HPDE6-E6E7 (cell line): ENCODE data around the gene NIPBL.
"Not testable (repeated sequence)": the region's sequence is repeated elsewhere in the genome, so short reads cannot be mapped to it uniquely, and the experiment has no call there.

Source experiments
- DNase-seq: peaks from one replicate; pipeline ENCODE4 v3.0.0; 2011; ENCODE audit warnings: missing footprints; ENCODE audit errors: extremely low spot score

NIPBL gene

DNA sequence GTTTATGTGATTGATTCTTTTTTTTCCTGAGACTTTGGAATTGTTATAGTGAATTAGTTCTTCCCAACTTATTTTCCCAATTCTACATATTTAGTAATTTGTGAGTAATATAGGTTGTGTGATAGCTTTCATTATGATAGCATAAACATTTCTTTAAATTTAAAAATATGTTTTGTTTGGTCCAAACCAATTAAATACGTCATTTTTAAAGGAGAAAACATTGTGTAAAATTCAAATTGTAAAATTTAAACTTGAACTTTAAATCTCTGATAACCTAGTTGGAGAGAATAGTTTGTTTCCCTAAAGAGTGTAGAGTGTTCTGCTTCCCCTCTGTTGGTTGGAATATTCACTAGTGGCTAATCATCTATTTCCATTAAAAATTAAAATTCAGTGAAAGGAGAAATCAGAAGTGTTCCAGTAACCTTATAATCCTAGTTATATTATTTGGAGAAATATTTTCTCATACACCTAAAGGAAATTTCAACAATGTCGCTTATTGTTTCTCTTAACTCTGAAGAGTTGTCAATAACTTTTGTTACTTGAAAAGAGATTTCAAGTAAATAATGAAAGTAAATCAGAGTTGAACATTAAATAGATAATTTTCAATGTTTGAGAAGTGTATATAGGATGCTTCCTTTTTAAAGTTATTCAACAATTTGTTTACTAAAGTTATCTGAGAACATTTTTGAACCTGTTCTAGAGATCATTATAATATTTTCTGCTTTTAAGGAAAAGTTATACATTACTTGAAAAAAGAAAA is 2.9 kb downstream of the NIPBL start:
- DNase-seq, result no peak

DNA sequence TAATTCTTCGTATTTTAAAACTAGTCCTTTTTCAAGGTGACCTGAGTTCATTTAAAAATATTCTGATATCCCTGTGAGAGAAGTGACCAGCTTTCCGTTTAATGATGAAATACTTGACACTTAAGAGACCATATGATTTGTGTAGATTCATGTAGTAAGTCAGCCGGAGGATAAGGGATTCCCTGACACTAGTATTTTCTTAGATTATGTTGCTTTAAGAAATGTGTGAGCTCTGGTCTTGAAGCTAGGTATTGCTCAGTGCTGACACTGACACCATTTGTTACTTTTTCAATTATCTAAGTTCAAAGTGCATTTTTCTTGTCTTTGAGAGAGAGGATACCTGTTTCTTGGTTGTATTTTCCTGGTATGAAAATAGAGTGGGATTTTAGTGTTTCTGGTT is 4.2 kb downstream of the NIPBL start:
- no peak for DNase-seq

DNA sequence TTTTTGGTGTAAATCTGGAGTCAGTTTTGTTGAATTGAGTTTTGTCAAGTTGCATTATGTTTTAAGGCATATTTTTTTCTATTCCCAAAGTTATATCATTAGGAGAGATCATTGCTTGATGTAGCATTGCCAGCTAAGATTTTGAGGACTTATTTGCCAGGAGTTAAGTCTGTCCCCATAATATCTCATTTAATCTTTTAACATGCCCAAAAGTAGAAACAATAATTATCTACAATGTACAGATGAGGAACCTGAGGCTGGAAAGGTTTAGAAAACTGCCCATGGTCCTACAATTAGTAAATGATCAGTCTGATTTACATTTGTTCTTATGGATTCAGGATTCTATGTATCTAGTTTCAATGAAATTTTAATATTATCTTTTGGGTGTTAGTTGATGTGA is 4.7 kb downstream of the NIPBL start:
- DNase-seq, result no peak

DNA sequence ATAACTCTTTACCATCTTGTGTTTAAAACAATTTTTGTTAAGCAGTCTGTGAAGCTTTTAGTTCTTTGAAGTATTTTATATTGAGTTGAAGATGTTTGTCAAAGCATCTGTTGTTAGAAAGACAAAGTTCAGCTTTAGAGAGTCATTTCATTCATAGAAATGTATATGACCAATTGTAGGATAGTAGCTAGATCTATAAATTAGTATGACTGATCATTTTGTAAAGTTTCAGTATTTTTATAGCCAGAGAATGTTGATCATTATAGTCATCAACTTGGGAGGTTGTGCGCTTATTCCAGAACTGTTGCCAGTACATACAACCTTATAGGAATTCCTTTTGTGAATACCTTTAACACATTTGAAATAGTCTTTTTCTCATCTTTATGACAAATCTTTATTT is 5.2 kb downstream of the NIPBL start:
- no peak for DNase-seq

DNA sequence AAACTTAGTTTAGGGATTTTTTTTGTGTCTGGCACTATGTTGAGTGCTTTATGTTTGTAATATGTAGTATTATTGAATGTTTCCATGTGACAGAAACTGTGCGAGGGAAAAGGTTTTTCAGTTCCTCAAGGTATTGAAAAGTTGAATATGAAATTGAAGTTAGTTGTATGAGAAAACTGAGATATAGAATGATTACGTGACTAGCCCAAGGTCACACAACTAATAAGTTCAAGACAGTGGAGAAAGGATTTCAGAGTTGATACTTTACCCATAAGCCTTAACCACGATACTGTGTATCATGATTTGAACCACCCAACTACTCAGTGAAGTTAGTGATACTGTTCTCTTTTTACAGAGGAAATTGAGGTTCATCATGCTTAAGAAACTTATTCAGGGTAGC is 5.7 kb downstream of the NIPBL start:
- no peak for DNase-seq

DNA sequence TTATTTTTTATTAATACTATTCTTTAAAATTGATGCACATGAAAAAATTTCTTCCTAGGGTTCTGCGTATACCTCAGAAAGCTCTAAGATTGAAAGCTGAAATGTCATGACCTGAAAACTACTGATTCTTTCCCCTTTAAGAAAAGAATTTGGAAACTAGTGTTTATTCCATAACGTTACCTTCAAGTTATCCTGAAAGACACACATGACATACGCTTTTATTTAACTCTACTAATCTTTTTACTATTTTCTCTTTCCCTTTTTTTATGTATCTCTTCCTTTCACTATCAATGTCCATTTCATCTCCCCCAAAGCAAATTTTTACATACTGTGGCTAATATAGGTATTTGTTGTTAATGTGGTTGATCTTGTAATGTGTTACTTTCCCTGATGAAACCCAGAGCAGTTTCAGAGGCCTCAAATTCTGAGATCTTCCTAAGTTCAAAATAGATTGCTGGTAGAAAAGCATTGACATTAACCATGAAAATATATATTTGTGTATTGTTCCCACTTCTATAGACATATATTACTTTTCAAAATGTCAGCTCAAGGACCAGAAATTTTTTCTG is 7.4 kb downstream of the NIPBL start:
- no peak for DNase-seq

DNA sequence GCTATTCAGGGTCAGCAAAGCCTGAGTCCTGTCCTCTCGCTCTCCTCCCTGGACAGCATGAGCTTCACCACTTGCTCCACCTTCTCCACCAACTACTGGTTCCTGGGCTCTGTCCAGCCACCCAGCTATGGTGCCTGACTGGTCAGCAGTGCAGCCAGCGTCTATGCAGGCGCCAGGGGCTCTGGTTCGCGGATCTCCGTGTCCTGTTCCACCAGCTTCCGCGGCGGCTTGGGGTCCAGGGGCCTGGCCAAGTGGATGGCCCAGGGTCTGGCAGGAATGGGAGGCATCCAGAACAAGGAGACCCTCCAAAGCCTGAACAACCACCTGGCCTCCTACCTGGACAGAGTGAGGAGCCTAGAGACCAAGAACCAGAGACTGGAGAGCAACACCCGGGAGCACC is 8.6 kb downstream of the NIPBL start:
- no peak for DNase-seq

DNA sequence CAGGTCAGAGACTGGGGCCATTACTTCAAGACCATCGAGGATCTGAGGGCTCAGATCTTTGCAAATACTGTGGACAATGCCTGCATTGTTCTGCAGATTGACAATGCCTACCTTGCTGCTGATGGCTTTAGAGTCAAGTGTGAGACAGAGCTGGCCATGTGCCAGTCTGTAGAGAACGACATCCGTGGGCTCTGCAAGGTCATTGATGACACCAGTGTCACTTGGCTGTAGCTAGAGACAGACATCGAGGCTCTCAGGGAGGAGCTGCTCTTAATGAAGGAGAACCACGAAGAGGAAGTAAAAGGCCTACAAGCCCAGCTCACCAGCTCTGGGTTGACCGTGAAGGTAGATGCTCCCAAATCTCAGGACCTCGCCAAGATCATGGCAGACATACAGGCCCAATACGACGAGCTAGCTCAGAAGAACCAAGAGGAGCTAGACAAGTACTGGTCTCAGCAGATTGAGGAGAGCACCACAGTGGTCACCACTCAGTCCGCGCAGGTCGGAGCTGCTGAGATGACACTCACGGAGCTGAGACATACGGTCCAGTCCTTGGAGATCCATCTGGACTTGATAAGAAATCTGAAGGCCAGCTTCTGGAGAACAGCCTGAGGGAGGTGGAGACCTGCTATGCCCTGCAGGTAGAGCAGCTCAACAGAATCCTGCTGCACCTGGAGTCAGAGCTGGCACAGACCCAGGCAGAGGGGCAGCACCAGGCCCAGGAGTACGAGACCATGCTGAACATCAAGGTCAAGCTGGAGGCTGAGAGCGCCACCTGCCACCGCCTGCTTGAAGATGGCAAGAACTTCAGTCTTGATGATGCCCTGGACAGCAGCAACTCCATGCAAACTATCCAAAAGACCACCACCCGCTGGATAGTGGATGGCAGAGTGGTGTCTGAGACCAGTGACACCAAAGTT is 9.3 kb downstream of the NIPBL start:
- no peak for DNase-seq

DNA sequence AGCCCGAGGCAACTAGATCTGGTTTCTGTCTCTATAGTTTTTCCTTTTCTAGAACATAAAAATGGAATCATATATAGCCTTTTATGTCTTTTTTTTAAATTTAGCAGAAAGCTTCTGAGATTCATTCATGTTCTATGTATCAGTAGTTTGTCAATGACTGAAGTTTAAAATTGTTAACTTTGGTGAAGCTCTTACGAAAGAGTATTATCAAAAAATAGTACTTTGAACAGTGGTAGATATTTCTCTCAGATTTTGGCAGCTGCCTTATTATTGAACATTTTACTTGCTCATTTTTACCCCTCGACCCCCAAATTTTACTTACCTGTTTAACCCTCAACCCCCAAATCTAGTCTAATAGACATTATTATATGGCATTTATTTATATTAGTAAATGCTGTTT is 10.2 kb downstream of the NIPBL start:
- DNase-seq, result no peak

DNA sequence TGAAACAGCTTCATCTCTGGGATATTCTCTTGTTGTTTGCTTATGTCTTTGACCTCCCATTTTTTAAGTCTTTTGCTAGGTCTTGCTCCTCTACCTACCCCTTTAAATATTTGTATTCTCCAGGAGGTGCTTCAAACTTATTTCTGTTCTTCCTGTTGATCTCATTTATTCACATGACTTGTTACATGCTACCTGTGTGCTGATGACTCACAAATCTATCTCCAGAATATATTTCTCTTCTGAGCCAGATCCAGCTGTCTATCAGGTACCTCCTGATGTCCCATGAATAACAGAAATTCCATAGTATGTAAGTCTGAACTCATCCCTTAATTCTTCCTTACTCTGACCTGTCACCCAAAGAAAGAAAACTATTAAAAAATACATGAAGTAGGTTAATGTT is 11.0 kb downstream of the NIPBL start:
- DNase-seq, result peak; percentile 28

DNA sequence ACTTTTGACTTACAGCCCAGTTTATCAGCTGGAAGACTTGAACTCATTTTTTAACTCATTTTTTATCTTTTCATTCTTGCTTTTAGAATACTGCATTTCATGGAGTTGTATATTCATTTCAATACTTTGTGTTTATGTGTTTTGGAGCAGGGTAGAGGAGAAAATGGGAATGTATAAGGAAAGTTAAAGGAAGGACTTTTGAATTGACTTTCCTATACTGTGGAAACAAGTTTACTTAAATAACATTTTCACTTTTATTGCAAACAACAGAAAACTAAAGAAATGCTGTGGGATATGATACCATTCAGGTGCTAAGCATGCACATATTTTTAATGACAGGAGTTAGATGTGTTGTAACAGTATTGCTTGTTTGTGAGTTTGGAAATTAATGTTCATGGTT is 11.7 kb downstream of the NIPBL start:
- no peak for DNase-seq

DNA sequence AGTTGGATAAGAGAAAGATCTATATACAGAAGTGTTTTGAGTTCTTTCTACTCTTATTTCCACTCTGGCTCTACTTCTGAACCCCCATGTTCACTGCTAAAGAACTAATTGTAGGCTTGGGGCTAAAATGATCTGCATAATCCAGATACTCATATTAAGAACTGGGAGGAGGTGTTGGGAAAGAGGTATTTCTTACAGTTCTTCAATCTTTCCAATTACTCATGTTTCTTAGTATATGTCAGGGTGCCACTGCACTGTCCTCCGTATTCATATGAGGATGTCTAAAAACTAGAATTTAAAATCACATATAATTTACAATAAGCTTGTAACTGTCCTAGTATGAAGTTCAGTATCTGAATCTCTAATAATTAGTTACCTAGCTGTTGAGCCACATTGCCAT is 12.7 kb downstream of the NIPBL start:
- DNase-seq, result no peak

DNA sequence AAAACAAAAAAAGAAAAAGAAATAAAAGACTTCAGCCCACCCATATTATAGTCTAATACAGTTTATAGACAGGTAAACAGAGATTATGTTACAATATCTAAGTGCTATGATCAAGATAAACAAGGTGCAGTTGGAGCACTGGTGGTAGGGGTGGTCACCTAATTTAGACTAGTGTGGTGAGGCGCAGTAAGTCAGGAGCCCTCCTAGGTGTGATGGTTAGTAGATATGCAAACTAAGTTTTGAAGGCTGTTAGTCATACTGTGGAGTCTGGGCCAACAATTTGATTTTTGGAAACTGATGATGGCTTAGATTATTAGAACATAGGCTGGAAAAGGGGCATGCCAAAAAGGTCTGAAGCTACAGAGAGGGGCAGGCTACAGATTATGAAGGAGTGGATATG is 14.7 kb downstream of the NIPBL start:
- DNase-seq, result no peak

DNA sequence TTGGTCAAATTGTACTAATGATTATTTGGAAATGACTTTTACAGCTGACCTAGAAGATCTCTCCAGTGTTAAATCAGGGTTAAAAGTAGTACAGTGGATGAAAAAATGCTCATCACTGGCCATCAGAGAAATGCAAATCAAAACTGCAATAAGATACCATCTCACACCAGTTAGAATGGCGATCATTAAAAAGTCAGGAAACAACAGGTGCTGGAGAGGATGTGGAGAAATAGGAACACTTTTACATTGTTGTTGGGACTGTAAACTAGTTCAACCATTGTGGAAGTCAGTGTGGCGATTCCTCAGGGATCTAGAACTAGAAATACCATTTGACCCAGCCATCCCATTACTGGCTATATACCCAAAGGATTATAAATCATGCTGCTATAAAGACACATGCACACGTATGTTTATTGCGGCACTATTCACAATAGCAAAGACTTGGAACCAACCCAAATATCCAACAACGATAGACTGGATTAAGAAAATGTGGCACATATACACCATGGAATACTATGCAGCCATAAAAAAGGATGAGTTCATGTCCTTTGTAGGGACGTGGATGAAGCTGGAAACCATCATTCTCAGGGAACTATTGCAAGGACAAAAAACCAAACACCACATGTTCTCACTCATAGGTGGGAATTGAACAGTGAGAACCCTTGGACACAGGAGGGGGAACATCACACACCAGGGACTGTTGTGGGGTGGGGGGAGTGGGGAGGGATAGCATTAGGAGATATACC is 15.7 kb downstream of the NIPBL start:
- not testable (repeated sequence) for DNase-seq

DNA sequence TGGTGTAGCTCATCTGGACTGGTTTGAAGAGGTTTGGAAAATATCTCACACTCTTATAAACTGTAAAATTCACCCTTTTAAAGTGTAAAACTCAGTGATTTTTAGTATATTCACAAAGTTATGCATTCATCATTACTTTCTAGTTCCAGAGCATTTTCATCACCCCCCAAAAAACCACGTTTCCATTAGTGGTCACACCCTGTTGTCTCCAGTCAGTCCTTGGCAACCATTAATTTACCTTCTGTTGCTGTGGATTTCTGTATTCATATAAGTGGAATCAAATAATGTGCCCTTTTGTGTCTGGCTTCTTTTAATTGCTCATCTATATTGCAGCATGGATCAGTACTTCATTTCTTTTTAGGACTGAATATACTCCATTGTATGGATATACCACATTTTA is 18.4 kb downstream of the NIPBL start:
- no peak for DNase-seq

DNA sequence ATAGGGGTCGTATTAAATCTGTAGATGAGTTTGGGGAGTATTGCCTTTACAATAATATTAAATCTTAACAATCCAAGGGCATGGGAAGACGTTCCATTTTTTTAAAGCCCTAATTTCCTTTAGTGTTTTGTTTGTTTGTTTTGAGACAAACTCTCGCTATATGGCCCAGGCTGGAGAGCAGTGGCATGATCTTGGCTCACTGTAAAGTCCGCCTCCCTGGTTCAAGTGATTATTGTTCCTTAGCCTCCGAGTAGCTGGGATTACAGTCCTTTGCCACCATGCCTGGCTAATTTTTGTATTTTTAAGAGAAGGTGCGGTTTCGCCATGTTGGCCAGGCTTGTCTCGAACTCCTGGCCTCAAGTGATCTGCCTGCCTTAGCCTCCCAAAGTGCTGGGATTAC is 19.9 kb downstream of the NIPBL start:
- no peak for DNase-seq

DNA sequence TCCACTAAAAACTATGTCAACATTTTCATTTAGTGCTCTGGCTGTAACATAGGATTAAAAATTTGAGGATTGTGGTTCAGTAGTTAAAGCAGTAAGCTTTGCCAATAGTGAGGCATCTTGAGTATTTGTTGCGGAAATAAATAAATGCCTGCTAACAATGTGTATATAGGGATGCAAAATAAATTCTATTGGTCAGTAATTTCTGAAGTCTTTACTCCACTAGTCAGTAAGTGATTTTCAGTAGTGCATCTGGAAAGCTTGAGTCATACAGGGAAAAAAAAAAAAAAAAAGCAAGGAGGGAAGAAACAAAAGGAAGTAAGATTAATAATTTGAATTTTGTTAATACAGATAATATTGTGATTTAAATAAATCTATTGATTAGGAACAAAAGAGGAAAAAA is 21.0 kb downstream of the NIPBL start:
- no peak for DNase-seq

DNA sequence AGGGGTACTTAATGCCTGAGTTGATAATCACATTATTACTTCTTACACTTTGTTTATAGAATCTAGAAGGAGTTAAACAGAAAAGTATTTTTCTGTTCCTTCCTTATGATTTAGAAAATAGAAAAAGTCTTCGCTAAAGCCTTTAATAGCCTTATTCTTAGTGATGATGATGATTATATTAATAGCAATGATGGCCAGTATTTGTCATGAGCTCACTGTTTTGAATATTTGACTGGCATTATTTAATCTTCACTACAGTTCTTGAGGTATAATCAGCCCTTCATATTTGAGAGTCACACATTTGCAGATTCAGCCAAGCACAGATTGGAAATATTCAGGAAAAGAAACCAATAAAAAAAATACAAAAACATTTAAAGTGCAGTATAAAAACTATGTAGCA is 23.3 kb downstream of the NIPBL start:
- DNase-seq, result no peak

DNA sequence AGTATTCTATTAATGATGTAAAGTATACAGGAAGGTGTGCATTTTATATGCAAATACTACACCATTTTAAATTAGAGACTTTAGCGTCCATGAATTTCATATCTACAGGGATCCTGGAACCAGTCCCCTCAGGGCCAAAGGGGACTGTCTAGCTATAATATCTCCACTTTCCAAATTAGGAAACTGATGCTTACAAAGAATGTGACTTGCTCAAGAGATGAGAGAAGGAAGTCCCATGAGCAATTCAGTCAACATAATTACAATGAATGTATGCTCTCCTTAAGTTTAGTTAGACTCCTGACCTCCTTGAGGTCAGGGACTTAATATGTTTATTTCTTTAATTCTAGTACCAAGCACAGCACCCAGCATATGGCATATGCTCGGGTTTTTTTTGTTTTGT is 23.7 kb downstream of the NIPBL start:
- no peak for DNase-seq

DNA sequence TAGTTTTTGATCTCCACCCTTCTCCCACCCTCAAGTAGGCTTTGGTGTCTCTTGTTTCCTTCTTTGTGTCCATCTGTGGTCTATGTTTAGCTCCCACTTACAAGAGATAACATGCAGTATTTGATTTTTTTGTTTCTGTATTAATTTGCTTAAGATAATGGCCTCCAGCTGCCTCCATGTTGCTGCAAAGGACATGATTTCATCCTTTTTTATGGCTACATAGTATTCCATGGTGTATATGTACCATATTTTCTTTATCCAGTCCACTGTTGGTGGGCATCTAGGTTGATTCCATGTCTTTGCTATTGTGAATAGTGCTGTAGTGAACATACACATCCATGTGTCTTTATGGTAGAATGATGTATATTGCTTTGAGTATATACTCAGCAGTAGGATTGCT is 24.5 kb downstream of the NIPBL start:
- DNase-seq, result not testable (repeated sequence)

DNA sequence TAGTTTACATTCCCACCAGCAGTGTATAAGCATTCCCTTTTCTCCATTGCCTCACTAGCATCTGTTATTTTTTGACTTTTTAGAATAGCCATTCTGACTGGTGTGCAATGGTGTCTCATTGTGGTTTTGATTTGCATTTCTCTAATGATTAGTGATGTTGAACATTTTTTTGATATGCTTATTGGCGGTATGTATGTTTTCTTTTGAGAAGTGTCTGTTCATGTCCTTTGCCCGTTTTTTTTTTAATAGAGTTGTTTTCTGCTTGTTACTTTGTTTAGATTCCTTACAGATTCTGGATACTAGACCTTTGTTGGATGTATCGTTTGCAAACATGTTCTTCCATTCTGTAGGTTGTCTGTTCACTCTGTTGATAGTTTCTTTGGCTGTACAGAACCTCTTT is 25.3 kb downstream of the NIPBL start:
- no peak for DNase-seq

DNA sequence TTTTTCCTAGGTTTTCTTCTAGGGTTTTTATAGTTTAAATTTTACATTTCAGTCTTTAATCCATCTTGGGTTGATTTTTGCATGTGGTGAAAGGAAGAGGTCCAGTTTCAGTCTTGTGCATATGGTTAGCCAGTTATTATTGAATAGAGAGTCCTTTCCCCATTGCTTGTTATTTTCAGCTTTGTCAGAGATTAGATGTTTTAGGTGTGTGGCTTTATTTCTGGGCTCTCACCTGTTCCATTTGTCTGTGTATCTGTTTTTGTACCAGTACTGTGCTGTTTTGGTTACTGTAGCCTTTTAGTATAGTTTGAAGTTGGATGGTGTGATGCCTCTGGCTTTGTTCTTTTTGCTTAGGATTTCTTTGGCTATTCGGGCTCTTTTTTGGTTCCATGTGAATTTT is 25.8 kb downstream of the NIPBL start:
- no peak for DNase-seq
